ENCODE data around the gene SCFD2.

Gene SCFD2

DNA sequence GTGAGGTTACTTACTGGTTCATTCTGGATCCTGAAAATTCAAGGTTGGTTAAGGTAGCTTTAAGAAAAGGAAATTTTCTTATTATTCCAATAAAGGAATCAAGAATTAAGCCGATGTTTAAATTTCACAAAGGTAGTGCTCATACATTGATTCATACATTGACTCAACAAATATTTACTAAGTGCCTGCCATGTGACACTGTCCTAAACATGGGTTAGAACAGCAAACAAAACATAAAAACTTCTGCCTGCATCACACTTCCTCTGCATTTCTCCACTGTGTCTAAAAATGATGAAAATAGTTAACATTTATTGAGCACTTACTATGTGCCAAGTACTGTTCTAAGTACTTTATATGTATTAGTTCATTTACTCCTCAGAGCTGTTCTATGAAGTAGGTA is 428.0 kb downstream of the SCFD2 start:
- H3K4me3 ChIP-seq (ENCODE audit: low read depth, low read length): no peak overlapping the region
- in situ Hi-C loops (cut with HindIII; ENCODE audit: low sequenced_read_pairs): no loop called here
- DNase-seq (ENCODE audit: low read depth): no peak
- TF ChIP-seq, protein P1, sequence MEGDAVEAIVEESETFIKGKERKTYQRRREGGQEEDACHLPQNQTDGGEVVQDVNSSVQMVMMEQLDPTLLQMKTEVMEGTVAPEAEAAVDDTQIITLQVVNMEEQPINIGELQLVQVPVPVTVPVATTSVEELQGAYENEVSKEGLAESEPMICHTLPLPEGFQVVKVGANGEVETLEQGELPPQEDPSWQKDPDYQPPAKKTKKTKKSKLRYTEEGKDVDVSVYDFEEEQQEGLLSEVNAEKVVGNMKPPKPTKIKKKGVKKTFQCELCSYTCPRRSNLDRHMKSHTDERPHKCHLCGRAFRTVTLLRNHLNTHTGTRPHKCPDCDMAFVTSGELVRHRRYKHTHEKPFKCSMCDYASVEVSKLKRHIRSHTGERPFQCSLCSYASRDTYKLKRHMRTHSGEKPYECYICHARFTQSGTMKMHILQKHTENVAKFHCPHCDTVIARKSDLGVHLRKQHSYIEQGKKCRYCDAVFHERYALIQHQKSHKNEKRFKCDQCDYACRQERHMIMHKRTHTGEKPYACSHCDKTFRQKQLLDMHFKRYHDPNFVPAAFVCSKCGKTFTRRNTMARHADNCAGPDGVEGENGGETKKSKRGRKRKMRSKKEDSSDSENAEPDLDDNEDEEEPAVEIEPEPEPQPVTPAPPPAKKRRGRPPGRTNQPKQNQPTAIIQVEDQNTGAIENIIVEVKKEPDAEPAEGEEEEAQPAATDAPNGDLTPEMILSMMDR (IDR thresholded peaks at IDR 0.05; ENCODE audit: low read depth, low read length, missing control alignments): no peak

DNA sequence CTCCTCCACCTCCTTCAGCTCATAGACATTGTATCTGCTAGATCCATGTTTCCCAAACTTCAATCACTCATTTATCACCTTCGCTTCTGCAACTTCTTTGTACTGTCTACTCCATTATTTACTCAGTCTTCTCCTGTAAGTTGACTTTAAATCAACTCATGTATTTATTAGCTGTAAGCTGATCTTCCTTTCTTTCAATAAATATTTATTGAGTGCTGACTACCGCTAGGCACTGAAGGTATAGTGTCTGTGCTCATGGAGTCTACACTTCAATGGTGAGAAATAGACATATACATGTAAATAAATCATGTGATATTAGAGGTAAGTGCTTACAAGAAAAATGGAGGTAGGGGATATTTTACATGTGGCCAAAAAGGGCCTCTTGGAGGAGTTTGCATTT is 429.1 kb downstream of the SCFD2 start:
- in situ Hi-C loops (cut with HindIII; ENCODE audit: low sequenced_read_pairs): no loop called here

DNA sequence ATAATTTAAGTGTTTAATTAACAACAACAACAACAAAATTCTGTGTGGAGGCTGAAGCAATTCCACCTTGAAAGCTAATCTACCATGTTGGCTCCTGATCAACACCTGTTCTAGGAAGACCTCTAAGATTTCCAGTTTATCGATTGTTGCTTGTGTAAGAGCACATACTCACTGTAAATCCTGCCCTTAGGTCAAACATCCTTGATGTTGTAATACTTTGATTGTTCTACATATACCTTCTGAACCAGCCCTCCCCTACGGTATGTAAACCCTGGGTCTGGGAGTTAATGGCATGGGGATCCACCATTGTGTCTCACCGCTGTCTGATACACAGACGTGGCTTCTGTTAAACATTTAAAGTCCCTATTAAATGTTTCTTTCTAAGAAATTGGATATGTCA is 430.5 kb downstream of the SCFD2 start:
- in situ Hi-C loops (cut with HindIII; ENCODE audit: low sequenced_read_pairs): no loop called here
- DNase-seq (ENCODE audit: low read depth): no peak

More for the DNA sequence above, 429.1 kb downstream of the SCFD2 start:
- TF ChIP-seq, protein P1 (IDR thresholded peaks at IDR 0.05; ENCODE audit: low read depth, low read length, missing control alignments): no peak
- H3K4me3 ChIP-seq (ENCODE audit: low read depth, low read length): no peak overlapping the region
- no peak for DNase-seq (ENCODE audit: low read depth)

DNA sequence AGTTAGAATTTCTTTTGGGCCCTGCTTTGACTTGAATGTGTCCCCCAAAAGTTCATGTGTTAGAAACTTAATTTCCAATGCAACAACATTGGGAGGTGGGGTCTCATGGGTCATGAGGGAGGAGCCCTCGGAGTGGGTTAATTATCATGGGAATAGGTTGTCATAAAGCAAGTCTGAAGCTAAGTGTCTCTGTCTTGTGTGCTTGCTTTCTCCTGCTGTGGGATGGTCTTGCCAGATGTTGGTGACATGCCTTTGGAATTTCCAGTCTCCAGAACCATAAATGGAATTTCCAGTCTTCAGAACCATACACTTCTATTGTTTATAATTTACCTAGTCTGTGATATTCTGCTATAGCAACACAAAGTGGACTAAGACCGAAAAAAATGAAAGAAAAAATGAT is 432.1 kb downstream of the SCFD2 start:
- in situ Hi-C loops (cut with HindIII; ENCODE audit: low sequenced_read_pairs): no loop called here
- DNase-seq (ENCODE audit: low read depth): no peak
- TF ChIP-seq, protein P1 (IDR thresholded peaks at IDR 0.05; ENCODE audit: low read depth, low read length, missing control alignments): no peak
- H3K4me3 ChIP-seq (ENCODE audit: low read depth, low read length): no peak overlapping the region

More for the DNA sequence above, 430.5 kb downstream of the SCFD2 start:
- H3K4me3 ChIP-seq (ENCODE audit: low read depth, low read length): no peak overlapping the region
- TF ChIP-seq, protein P1 (IDR thresholded peaks at IDR 0.05; ENCODE audit: low read depth, low read length, missing control alignments): no peak

DNA sequence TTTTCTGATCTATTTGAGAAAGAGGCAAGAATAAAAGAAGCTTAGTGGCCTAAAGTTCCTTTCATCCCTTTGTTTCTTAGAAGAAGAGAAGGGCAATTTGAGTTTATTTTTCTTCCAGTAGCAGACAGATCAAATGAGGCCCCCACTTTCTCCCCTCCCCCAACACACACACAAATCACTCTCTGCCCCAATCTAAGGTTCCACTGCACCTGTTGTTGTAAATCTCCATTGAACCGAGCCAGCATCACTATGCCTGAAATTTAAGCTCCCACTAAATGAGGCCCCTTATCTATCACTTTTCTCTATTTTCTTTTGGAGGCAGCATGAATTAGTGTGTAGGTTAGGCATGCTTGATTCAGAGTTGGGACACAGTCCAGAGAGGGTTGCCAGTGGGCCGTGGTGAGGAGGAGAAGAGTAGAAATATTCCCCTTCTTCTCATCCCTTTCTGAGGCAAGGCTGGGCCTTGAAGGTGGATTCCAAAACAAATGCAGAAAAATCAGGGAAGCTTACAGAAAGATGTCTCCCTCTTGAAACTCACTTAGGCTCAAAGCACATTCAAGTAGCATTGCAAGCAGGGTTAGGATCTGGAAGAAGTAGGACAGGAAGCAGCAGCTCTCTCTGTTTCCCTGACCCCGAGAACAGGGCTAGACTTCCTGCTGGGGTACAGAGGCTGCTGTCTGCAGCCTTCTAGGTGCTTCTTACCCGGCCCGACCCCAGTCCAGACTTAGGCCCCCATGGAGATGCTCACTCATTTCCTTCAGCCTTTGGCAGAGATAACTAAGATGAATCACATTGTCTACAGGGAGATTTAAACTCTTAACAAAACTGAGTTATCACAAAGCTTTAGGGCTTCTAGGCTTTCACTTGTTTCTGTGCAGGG is 433.0 kb downstream of the SCFD2 start:
- TF ChIP-seq, protein P1 (IDR thresholded peaks at IDR 0.05; ENCODE audit: low read depth, low read length, missing control alignments): no peak
- DNase-seq (ENCODE audit: low read depth): no peak
- in situ Hi-C loops (cut with HindIII; ENCODE audit: low sequenced_read_pairs): no loop called here
- H3K4me3 ChIP-seq (ENCODE audit: low read depth, low read length): no peak overlapping the region

DNA sequence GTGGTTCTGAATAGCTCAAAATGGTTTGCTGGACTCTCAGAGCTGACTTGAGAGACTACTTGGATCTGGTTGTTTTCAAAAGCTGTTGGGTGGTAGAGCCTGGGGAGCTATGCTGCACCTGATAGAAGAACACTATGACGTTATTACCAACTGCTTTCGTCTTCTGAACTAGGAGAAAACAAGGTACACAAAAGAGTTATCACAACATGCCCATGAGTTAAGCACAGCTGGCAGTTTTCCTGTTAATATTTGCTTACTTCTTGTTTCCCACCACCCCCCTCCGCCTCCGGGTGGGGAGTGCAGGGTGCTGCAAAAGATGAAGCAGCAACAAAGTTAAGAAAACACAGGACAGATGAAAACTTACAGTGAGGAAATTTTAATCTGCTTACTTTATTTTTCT is 434.6 kb downstream of the SCFD2 start:
- in situ Hi-C loops (cut with HindIII; ENCODE audit: low sequenced_read_pairs): no loop called here
- TF ChIP-seq, protein P1 (IDR thresholded peaks at IDR 0.05; ENCODE audit: low read depth, low read length, missing control alignments): no peak
- no peak overlapping the region for H3K4me3 ChIP-seq (ENCODE audit: low read depth, low read length)
- DNase-seq (ENCODE audit: low read depth): no peak
